GM18951 (cell line): Measurements from ENCODE around the gene CLRN2.
"Not testable (repeated sequence)": the region's sequence is repeated elsewhere in the genome, so short reads cannot be mapped to it uniquely, and the experiment has no call there.

ENCODE experiments used
- POLR2A ChIP-seq: IDR thresholded peaks from 4 replicates; pipeline ENCODE4 v1.6.1; 2011; ENCODE audit warnings: mild to moderate bottlenecking; ENCODE audit not compliant: insufficient read length, insufficient read depth; ENCODE audit errors: extremely low read depth
- in situ Hi-C: fragments of 300-500 bp; cut with MboI; formaldehyde crosslinking; loops from one replicate; pipeline ENCODE4 v1.12.0; 2022; ENCODE audit warnings: low sequenced_read_pairs, mixed read lengths, inconsistent platforms; ENCODE audit not compliant: unreplicated experiment

The CLRN2 gene

DNA sequence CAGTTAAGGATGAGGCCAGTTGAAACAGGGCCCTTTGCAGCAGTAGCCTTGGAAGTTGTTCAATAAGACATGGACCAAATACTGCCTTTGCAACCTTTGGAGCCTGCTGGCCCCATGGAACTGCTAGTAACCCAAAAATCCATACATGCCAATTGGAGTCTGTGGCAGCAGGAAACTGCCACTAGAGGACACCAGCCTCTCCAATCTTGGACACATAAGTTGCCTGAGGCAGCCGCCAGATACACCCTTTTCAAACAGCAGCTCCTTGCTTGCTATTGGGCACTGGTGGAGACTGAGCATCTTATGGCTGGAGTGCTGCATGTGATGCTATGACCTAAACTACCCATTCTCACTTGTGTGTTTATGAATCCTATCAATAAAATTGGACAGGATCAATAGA, 47.2 kb downstream of the CLRN2 start:
- no peak for TF ChIP-seq POLR2A
- in situ Hi-C loops, result no loop called here

DNA sequence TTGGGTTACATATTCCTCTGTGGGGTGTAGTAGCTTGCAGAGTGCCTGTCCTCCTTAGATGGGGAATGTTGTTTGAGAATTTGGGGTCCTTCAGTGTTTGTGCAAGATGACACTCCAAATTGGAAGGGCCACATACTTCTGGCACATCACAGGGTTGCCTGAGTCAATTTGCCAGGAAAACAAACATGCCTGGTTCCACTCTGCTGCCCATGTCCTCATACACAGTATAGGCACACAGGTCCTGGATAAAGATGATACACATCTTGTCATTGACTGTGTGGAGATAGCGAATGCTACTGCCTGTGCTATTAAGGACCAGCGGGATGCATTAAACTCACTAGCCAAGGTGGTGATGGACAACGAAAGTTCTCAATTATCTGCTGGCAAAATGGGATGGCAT, 50.9 kb downstream of the CLRN2 start:
- in situ Hi-C loops, result no loop called here
- no peak for TF ChIP-seq POLR2A

DNA sequence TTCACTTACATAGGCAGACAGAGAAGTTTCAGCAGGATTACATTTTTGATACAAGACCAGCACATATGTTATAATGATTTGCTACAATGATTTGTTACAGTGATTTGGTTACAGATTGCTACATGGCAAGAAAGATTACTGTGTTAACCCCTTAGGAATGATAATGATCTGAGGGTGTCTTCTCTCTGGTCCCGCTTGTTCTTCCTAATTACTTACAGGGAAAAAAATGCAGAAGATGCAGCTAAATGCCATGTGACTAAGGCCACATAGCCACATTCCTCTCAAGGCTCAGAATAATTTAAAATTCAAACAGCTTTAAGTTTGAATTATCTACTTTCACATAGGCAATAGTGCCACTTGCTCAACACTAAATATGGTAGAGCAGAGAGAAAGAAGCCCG, 52.3 kb downstream of the CLRN2 start:
- in situ Hi-C loops, result no loop called here
- no peak for TF ChIP-seq POLR2A

DNA sequence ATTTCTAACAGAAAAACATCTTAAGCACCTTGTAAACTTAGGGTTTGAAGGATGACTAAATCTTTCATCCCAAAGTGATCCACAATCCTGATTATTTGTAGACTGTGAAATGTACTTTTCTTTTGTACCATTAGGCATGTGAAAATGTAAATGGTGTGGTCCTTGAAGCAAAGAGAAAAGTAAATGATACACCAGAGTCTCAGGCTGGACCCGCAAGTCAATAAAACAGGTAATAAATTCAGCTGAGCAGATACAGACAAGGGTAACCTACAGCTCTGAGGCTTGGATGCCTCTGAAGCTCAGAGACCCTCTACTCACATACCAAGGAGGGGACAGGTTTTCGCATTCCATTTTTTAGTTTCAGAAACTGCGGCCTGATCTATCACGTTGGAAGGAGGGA, 59.2 kb downstream of the CLRN2 start:
- in situ Hi-C loops, result no loop called here
- TF ChIP-seq POLR2A, result no peak

DNA sequence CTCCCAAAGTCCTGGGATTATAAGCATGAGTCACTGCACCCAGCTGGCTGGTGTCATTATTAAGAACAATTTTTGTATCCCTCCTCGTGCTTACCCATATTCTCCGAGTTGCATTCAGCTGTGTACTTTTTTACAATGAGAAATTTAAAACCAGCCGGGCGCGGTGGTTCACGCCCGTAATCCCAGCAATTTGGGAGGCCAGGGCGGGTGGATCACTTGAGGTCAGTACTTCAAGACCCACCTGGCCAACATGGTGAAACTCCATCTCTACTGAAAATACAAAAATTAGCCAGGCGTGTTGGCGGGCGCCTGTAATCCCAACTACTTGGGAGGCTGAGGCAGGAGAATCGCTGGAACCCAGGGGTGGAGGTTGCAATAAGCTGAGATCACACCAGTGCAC, 60.2 kb downstream of the CLRN2 start:
- in situ Hi-C loops, result not testable (repeated sequence)
